MM.1S (cell line): ENCODE data around the gene CDCA4.

Experiments used
- EZH2 ChIP-seq: fragments of 300-600 bp; sonication (generic); optimal IDR thresholded peaks from 2 replicates; pipeline ENCODE3; 2017; ENCODE audit warnings: low read depth, mild to moderate bottlenecking, antibody characterized with exemption, low read length, mixed read lengths
- EZH2phosphoT487 ChIP-seq: fragments of 300-600 bp; sonication (generic); IDR thresholded peaks from 2 replicates; pipeline ENCODE4 v1.6.1; 2018; ENCODE audit warnings: antibody characterized with exemption, low read length
- TF ChIP-seq, protein P1 (sequence below): fragments of 300-600 bp; sonication (generic); IDR thresholded peaks from 2 replicates; pipeline ENCODE4 v1.5.1; 2016; ENCODE audit warnings: antibody characterized with exemption, low read length, mixed read lengths

DNA sequence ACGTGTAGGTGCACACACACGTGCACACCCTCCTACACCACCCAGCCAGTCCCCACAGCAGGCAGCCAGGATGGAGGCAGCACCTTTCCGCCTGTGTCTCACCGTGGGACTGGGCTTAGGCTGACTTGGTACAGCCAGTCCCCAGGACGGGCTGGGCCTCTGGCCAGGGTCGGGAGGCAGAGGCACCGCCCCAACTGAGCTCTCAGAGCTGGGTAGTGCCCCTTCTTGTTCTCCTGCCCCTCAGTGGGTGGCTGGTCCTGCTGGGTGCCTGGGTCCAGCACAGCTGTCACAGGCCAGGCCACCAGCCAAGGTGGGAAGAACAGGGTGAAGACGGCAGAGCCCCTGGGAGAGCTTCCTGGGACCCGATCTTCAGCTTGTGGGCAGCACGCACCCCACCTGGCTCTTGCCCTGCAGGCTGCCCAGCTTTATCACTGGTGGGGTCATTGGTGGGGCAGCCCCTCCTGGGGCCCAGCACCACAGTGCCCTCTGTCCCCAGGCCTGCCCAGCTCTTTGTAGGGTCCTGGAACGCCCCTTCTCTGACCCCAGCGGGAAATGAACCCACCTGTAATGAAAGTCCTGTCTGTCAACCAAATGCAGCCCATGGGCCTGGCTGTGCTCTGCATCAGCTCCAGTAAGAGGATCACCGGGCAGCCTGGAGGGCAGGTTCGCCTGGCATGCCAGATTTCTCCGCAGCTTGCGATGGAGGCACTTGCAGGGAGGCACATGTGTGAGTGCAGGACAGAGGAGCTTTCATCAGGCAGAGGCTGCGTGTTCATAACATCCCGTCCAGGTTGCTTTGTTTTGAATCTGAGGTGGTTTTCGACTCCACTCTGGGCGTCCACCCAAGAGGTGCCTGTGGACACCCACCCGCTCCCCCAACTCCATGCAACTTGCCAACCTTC is 14.7 kb downstream of the CDCA4 start:
- TF ChIP-seq, protein P1, sequence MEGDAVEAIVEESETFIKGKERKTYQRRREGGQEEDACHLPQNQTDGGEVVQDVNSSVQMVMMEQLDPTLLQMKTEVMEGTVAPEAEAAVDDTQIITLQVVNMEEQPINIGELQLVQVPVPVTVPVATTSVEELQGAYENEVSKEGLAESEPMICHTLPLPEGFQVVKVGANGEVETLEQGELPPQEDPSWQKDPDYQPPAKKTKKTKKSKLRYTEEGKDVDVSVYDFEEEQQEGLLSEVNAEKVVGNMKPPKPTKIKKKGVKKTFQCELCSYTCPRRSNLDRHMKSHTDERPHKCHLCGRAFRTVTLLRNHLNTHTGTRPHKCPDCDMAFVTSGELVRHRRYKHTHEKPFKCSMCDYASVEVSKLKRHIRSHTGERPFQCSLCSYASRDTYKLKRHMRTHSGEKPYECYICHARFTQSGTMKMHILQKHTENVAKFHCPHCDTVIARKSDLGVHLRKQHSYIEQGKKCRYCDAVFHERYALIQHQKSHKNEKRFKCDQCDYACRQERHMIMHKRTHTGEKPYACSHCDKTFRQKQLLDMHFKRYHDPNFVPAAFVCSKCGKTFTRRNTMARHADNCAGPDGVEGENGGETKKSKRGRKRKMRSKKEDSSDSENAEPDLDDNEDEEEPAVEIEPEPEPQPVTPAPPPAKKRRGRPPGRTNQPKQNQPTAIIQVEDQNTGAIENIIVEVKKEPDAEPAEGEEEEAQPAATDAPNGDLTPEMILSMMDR, result no peak
- no peak for TF ChIP-seq EZH2
- no peak for TF ChIP-seq EZH2phosphoT487
